Mammary epithelial cell (primary cell): ENCODE results near the gene VASH2.

Experiments used
- CTCF ChIP-seq, 2 donors: IDR thresholded peaks in 1 of 2; conservative IDR thresholded peaks in 1 of 2; 2 replicates each; pipeline ENCODE4 v1.5.1; 2011 to 2012; ENCODE audit warnings: inconsistent platforms in 2 of 2, low read length in 2 of 2, mild to moderate bottlenecking in 2 of 2, control low read depth in 1 of 2, low read depth in 1 of 2; ENCODE audit not compliant: insufficient read depth in 1 of 2; ENCODE audit errors: extremely low read depth in 1 of 2
- EZH2 ChIP-seq: IDR thresholded peaks from 2 replicates; pipeline ENCODE4 v1.6.1; 2012; ENCODE audit warnings: low read length, inconsistent platforms, borderline replicate concordance

- no peak for TF ChIP-seq CTCF (conservative IDR thresholded peaks at IDR 0.05 in 1 of 2, IDR thresholded peaks at IDR 0.05 in 1 of 2; ENCODE audit: extremely low read depth in 1 of 2, insufficient read depth in 1 of 2, low read depth in 1 of 2, low read length in 2 of 2)
- TF ChIP-seq EZH2: no peak
Measured at GRCh38 chr1:212942679-212943392, 7.5 kb upstream of the VASH2 start.
